Breast epithelium (tissue), 4 donors: ENCODE results near the gene SAMD3. TPM values are rescaled to one million over a fixed set of nuclear protein-coding genes. Genes with fewer than 3 reads are reported as not detected.
"Not testable (repeated sequence)": the region's sequence is repeated elsewhere in the genome, so short reads cannot be mapped to it uniquely, and the experiment has no call there.

Experiments used
- DNase-seq, 2 donors: peaks; one replicate each; pipeline ENCODE4 v3.0.0-alpha.2; 2019; ENCODE audit warnings: low spot score in 2 of 2
- H3K27ac ChIP-seq, 2 donors: fragments of 200-600 bp; sonication (generic) in 1 of 2; one replicate each; pipeline ENCODE4 v1.5.1; 2016 to 2019; ENCODE audit warnings: mild to moderate bottlenecking in 1 of 2
- H3K27me3 ChIP-seq, 2 donors: fragments of 200-600 bp; sonication (generic) in 1 of 2; one replicate each; pipeline versions ENCODE4 v1.5.1 to v1.6.0; 2017 to 2019; ENCODE audit warnings: control low read depth in 1 of 2, mild to moderate bottlenecking in 1 of 2
- H3K36me3 ChIP-seq: fragments of 200-600 bp; one replicate; pipeline ENCODE4 v1.5.1; 2019
- H3K4me1 ChIP-seq, 2 donors: fragments of 200-600 bp; sonication (generic); one replicate each; pipeline ENCODE4 v1.5.1; 2016 to 2019; ENCODE audit warnings: control low read depth in 1 of 2
- H3K4me3 ChIP-seq, 3 donors: fragments of 200-600 bp; sonication (generic); 1 replicate in 2 of 3; 2 replicates in 1 of 3; pipeline ENCODE4 v1.5.1; 2016 to 2019; ENCODE audit warnings: mild to moderate bottlenecking in 3 of 3, moderate library complexity in 2 of 3
- H3K9me3 ChIP-seq, 2 donors: fragments of 200-600 bp; sonication (generic) in 1 of 2; one replicate each; pipeline ENCODE4 v1.5.1; 2016 to 2019; ENCODE audit warnings: control low read depth in 1 of 2
- CTCF ChIP-seq, 3 donors: fragments of 450-650 bp; IDR thresholded peaks; one replicate each; pipeline ENCODE4 v1.5.1; 2016 to 2017; ENCODE audit warnings: antibody characterized with exemption in 3 of 3, mild to moderate bottlenecking in 3 of 3, moderate library complexity in 3 of 3
- POLR2A ChIP-seq: fragments of 450-650 bp; IDR thresholded peaks from one replicate; pipeline ENCODE4 v1.6.1; 2016; ENCODE audit warnings: antibody characterized with exemption, mild to moderate bottlenecking, moderate library complexity
- POLR2AphosphoS5 ChIP-seq, 3 donors: sonication (generic); formaldehyde crosslinking; IDR thresholded peaks; one replicate each; pipeline ENCODE4 v1.6.1; 2017; ENCODE audit warnings: antibody characterized with exemption in 3 of 3
- intact Hi-C: fragments of 100-400 bp; cut with DNase I; formaldehyde crosslinking; loops from one replicate; pipeline ENCODE4 v1.15.1; 2023; ENCODE audit warnings: low total_unique reads
- total RNA-seq, 3 donors: library from RNA; depleted of rRNA; stranded (reverse); fragments of >200 nt; gene quantifications; one replicate each; pipeline ENCODE4 v1.1.0, GENCODE V29; 2016

SAMD3 gene
- total RNA-seq, 3 donors from 2014 or later, result 0.33 to 2.1 (median 1.2) TPM

DNA sequence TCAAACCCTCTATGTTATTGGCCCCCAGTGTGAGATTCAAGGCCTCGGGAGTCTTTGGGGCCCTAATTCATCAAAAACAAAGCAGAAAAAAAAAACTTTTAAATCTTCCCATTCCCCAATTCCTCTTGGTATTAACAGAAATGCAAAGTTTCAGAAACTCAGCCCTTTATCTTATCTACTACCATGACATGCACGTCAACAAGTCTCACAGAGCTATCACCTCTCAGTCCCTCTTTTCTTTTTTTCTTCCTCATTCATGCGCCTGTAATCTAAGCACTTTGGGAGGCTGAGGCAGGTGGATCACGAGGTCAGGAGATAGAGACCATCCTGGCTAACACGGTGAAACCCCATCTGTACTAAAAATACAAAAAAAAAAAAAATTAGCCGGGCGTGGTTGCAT is 22.7 kb downstream of the SAMD3 start:
- TF ChIP-seq POLR2A (no peak), CTCF (IDR thresholded peaks at IDR 0.05) (no peak), POLR2AphosphoS5 (IDR thresholded peaks at IDR 0.05) (no peak)
- no peaks in the 10 kb centered on the region for H3K36me3 ChIP-seq
- no peak overlapping the region for H3K4me3 ChIP-seq
- no peaks in the 10 kb centered on the region for H3K4me1 ChIP-seq
- no peaks in the 10 kb centered on the region for H3K27me3 ChIP-seq
- intact Hi-C loops, result loop anchor here (5.0 kb wide), 1 partner anchor 417 kb away; no protein-coding TSS in a partner anchor
- H3K9me3 ChIP-seq, result no peaks in the 10 kb centered on the region
- DNase-seq, result no peak
- H3K27ac ChIP-seq, result no peak overlapping the region

DNA sequence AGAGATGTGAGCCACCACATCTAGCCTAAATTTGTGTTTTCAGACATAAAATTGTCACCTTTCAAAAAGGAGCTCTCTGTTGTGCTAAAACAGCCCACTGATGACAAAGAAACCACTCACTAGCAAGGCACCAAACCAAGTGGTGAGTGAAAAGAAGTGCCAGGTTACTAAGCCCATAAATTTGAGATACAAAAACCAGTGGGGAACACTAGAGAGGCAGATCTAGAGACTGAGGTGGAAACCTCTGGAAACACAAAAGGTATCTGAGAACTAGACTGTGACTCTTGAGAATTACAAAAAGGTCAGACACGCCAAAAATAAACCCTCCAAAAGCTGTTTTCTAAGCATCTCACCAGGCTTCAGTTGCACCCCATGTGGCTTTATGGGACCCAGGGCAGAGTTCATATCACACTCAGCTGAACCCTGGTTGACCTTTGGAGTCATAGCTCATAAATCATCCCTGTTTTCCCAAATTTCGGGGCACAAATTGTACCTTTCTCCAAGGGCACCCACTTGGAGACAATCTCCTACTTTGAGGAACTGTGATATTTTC is 24.2 kb downstream of the SAMD3 start:
- Histone ChIP-seq H3K27me3 (no peaks in the 10 kb centered on the region), H3K4me1 (no peaks in the 10 kb centered on the region), H3K27ac (no peak overlapping the region), H3K9me3 (no peaks in the 10 kb centered on the region), H3K36me3 (no peaks in the 10 kb centered on the region), H3K4me3 (no peak overlapping the region)
- no peak for TF ChIP-seq CTCF (IDR thresholded peaks at IDR 0.05)
- TF ChIP-seq POLR2AphosphoS5 (IDR thresholded peaks at IDR 0.05), result no peak
- no peak for TF ChIP-seq POLR2A
- DNase-seq, result no peak
- intact Hi-C loops, result loop anchor here (2.0 kb wide), 1 partner anchor 42 kb away; no protein-coding TSS in a partner anchor

GRCh38 chr6:130197816-130198482 is 24.8 kb downstream of the SAMD3 start:
- H3K4me3 ChIP-seq, H3K9me3 ChIP-seq, H3K4me1 ChIP-seq, H3K27me3 ChIP-seq, H3K27ac ChIP-seq, H3K36me3 ChIP-seq, DNase-seq: not testable (repeated sequence)
- intact Hi-C loops, result loop anchor here (2.0 kb wide), 1 partner anchor 41 kb away; no protein-coding TSS in a partner anchor

- H3K27me3 ChIP-seq, H3K27ac ChIP-seq, intact Hi-C loops, H3K4me3 ChIP-seq, H3K4me1 ChIP-seq, DNase-seq, H3K9me3 ChIP-seq, H3K36me3 ChIP-seq: not testable (repeated sequence)
Observed at GRCh38 chr6:130194434-130194833, 28.3 kb downstream of the SAMD3 start.

DNA sequence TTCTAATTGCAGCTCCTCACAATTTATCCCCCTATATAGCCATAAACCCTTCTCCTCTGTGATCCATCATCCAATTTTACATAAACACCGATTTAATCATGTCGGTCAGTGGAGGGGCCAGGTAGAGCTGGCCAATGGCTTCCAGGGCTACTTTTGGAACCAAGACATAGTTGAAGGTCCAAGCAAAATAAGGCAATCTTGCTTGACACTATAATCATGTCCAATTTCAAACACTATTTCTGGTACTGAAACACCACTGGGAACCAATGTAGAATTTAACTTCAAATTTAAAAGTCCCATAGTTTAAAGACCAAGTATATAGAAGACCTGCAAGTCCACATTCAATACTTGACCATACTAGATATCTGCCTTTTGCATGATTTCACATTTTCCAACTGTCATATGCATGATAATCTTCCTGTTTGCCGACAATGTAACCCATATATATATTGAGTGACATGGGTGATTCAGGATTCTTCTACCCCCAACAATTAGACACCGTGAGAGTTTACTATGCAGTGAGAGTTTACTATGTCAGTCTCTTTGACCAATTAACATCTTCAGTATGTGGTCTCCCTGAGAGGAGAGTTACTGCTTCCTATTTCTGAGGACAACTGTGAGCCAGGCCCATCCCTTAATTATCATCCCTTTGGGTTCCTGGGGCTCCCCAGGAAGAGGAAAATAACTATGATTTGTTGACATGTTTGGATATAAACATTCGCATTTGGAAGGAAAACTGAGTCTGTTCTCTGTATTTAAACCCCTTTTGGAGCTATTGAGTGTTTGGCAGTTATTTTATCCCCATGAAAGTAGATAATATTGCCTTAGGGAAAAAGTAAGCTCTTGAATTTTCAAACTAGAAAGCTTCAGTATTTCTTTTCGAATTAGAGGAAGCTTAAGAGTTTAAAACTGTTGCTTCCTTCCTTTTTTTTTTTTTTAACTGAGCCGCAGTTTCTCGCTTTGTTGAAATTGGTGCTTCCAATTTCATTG is 31.8 kb downstream of the SAMD3 start:
- no peak for TF ChIP-seq CTCF (IDR thresholded peaks at IDR 0.05)
- no peak for TF ChIP-seq POLR2A
- no peak for TF ChIP-seq POLR2AphosphoS5 (IDR thresholded peaks at IDR 0.05)
- Histone ChIP-seq H3K27ac (no peak overlapping the region), H3K4me1 (no peaks in the 10 kb centered on the region), H3K9me3 (no peaks in the 10 kb centered on the region), H3K4me3 (no peak overlapping the region), H3K27me3 (no peaks in the 10 kb centered on the region), H3K36me3 (no peaks in the 10 kb centered on the region)
- intact Hi-C loops, result no loop called here
- DNase-seq, result no peak
